Measurements from ENCODE around the gene CASP10.

CASP10 gene

GRCh38 chr2:201263779-201264178 lies 80.8 kb downstream of the CASP10 start:
- no peak for FAIRE-seq

DNA sequence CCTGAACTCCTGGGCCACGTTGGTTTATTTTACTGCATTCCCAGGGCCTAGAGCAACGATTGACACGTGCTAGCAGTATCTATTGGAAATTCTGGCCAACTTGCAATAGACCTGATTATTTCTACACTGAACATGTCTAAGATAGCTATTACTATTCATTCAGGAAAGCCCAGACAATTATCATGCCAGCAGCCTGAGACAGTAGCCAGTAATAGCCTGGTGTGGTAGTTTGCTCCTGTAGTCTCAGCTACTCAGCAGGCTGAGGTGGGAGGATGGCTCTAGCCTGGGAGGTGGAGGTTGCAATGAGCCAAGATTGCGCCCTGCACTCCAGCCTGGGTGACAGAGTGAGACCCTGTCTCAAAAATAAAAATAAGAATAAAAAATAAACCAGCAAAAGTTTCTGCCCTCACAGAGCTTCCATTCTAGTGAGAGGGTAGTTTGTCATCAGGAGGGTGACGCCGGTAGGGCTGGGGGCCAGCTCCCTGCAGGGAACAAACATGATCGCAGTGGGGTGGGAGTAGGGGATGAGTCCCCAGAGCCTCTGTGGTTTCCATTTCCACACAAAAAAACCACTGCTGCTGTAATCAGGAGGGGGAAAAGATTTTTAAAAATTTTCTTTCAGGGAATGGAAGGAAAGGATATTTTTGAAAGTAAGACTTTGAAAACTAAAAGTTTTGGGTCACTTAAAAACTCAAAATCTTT lies 81.7 kb downstream of the CASP10 start:
- FAIRE-seq: no peak

- FAIRE-seq: no peak
Measured at GRCh38 chr2:201266629-201267028, 83.7 kb downstream of the CASP10 start.

DNA sequence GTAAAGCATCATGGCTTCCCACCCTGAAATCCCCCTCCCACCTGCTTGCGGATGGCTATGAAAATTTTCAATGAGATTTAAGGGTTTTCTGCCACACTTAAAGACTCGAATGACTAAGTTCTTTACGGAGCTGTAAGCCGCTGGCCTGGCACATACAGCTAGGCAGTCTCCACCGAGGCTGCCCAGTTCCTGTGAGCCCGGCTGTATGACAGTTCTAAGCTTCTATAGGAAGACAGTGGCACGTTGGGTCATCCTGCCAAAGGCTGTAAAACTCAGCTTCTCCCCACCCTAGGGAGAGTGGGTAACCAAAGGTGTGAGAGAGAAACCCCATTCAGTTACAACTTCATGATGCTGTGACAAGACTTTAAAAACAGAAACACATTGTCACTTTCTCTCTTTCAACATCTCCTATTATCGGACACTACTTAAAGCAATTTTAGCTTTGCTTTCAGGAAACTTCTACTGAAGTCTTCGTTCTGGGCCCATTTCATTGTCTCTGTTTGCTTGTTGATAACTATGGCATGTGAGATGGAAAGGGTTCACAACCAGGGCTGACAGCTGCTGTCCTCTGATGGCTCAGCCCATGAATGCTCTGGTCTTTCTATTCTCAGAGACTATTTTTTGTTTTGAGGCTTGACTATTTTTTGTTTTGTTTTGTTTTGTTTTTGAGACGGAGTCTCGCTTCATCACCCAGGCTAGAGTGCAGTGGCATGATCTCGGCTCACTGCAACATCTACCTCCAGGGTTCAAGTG lies 84.5 kb downstream of the CASP10 start:
- FAIRE-seq: no peak

DNA sequence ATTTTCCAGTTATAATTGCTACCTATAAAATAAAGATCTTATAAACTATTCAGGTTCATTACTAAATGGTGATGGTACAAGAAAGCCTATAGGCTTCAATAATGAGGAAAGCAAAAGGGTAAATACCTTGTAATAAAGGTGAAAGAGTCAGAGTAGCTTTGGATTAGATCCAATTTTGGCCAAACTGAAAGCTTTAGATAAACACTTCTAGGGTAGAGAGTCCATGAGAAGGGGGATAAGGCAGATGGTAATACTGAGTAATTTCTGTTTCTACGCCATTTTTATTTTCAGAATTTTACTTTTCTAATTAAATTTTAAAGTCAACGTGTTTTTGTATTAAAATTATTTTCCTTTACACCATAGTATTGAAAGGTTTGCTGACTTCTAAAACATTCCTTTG lies 86.8 kb downstream of the CASP10 start:
- no peak for FAIRE-seq

DNA sequence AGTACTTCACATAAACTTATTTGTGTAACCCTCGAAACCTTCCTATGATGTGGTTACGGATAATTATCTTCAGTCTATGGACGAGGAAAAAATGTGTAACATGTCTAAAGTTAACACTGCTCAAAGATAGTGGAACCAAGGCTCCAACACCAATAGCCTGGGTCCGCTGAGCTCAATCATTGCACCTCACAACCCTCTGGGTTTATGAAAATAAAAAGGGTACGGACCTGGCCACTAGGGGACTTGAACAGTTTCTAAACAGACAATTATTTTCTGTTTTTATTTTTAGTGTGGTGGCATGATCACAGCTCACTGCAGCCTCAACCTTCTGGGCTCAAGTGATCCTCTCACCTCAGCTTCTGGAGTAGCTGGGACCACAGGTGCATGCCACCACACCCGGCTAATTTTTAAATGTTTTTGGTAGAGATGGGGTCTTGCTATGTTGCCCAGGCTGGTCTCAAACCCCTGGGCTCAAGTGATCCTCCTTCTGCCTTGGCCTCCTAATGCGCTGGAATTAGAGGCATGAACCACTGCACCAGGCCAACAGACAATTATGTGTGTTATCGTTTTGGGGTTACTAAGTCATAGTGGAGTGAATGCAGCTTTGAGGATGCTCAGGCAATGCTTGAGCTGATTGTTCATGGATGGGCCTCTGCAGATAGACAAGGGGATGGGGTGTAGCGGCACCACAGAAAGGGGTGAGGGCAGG lies 87.5 kb downstream of the CASP10 start:
- no peak for FAIRE-seq

GRCh38 chr2:201271917-201272316 lies 89.0 kb downstream of the CASP10 start:
- FAIRE-seq: no peak

GRCh38 chr2:201273330-201273983 lies 90.5 kb downstream of the CASP10 start:
- FAIRE-seq: no peak

DNA sequence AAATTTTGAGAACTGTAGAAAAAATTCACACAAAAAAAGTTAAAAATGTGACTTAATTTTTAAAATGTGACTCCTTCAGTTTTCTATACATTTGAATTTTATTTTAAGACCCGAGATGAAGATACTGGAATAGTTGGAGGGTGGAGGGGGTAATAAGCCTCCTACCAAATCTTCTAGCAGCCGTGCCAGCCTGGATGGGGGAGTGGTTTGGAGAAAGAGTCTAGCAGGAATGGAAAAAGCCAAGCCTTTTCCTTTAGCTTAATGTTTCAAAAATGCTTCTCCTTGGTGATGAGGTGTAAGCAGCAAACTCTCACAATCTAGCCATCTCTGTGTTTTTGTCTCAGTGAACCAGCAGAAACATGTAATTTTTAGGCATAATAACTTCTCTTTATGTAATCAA lies 92.1 kb downstream of the CASP10 start:
- FAIRE-seq: no peak

GRCh38 chr2:201275990-201276389 lies 93.0 kb downstream of the CASP10 start:
- no peak for FAIRE-seq

GRCh38 chr2:201276511-201276910 lies 93.6 kb downstream of the CASP10 start:
- FAIRE-seq: no peak
